ENCODE measurements around the gene TRIM24. TPM values are rescaled to one million over a fixed set of nuclear protein-coding genes. Genes with fewer than 3 reads are reported as not detected.

TRIM24 gene
- total and polyA plus RNA-seq, 2 of the 13 experiments (the other 11 are each of a cell fraction or from before 2014, with no cell fraction given): 100 to 106 TPM

GRCh38 chr7:138417764-138418163 lies 42.3 kb upstream of the TRIM24 start (continued):
- TF ChIP-seq HDAC1 (CRISPR knock-in tag; IDR thresholded peaks at IDR 0.05) (0 out of 2 replicates have a peak, but pooled peaks have one; percentile 39), RARA (CRISPR knock-in tag; IDR thresholded peaks at IDR 0.05) (peak; percentile 58), ZNF12 (CRISPR knock-in tag; IDR thresholded peaks at IDR 0.05) (no peak), CREB1 (IDR thresholded peaks at IDR 0.05) (no peak), CREB1 (CRISPR knock-in tag; IDR thresholded peaks at IDR 0.05) (peak; percentile 56), ZNF747 (CRISPR knock-in tag; IDR thresholded peaks at IDR 0.05; ENCODE audit: borderline replicate concordance) (no peak), ZNF503 (CRISPR knock-in tag; IDR thresholded peaks at IDR 0.05) (peak; percentile 85), RCOR2 (CRISPR knock-in tag; IDR thresholded peaks at IDR 0.05) (peak; percentile 67), NR2F6 (IDR thresholded peaks at IDR 0.05) (peak; percentile 61), NR2F6 (CRISPR knock-in tag; IDR thresholded peaks at IDR 0.05) (no peak; the same call in 1 of the 2 replicates), HNF4A (CRISPR knock-in tag; IDR thresholded peaks at IDR 0.05) (peak; percentile 76), SOX5 (CRISPR knock-in tag; IDR thresholded peaks at IDR 0.05; ENCODE audit: borderline replicate concordance) (peak; percentile 87), PAXIP1 (CRISPR knock-in tag; conservative IDR thresholded peaks at IDR 0.05) (peak; percentile 67), ZNF724P (CRISPR knock-in tag; IDR thresholded peaks at IDR 0.05; ENCODE audit: borderline replicate concordance) (no peak), GATAD2A (CRISPR knock-in tag; IDR thresholded peaks at IDR 0.05) (peak; percentile 94), PPARG (CRISPR knock-in tag; conservative IDR thresholded peaks at IDR 0.05) (peak; percentile 87), PRDM10 (CRISPR knock-in tag; IDR thresholded peaks at IDR 0.05; ENCODE audit: low read depth) (no peak), ISL2 (CRISPR knock-in tag; IDR thresholded peaks at IDR 0.05) (peak; percentile 88), FOXA3 (CRISPR knock-in tag; IDR thresholded peaks at IDR 0.05) (peak; percentile 94), TEAD2 (CRISPR knock-in tag; IDR thresholded peaks at IDR 0.05) (no peak), NCOA2 (CRISPR knock-in tag; IDR thresholded peaks at IDR 0.05) (peak; percentile 85), MED1 (CRISPR knock-in tag; IDR thresholded peaks at IDR 0.05) (peak; percentile 44; the same call in 1 of the 2 replicates), ZNF788 (CRISPR knock-in tag; IDR thresholded peaks at IDR 0.05; ENCODE audit: borderline replicate concordance) (no peak), SOX6 (IDR thresholded peaks at IDR 0.05) (no peak), SOX6 (CRISPR knock-in tag; IDR thresholded peaks at IDR 0.05) (peak; percentile 87), GFI1 (CRISPR knock-in tag; IDR thresholded peaks at IDR 0.05; ENCODE audit: borderline replicate concordance) (peak; percentile 98), MIXL1 (CRISPR knock-in tag; IDR thresholded peaks at IDR 0.05) (peak; percentile 58; the same call in 1 of the 2 replicates)
